Measurements from ENCODE around the gene TMPRSS13. TPM values are rescaled to one million over a fixed set of nuclear protein-coding genes. Genes with fewer than 3 reads are reported as not detected.

TMPRSS13 gene
- total RNA-seq, 4 donors from 2014 or later = not detected

DNA sequence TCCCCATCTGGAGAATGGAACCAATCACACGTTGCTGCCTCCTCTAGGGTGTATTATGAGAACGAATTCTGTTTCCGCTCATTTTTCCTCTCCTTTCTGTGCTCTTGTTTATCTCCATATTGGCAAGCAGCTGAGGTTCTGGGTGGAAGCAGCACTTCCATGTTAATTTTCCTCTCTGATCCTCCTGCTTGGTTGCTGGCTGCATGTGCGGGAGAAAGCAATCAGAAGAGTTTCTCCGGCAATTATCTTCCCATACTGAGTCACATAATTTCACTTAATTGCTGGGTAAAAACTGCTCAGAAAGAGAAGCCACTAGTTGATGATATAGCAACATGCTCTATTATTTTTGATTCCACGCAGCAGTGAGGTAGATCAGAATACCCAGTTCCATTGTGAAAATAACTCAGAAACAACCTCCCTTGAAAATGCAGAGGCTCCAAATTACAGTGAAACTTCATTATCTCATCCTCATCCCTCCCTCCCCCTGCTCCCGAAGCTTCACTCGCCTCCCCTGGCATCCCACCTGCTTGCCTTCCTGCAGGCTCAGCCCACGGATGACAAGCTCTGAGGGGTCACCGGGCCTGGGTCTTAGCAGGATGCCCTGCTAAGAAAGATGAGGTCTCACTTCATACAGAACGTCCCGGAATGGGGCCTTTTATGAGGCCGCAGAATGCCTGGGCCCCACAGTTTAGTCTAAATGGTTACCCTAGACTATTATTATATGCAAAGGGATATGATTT lies 73.1 kb downstream of the TMPRSS13 start:
- Histone ChIP-seq H3K9me3 (peaks cover 0 to 16% (median 11%) of the 10 kb centered on the region in 4 donors), H3K4me1 (peaks cover 4 to 34% (median 17%) of the 10 kb centered on the region in 4 donors), H3K4me3 (no peak overlapping the region), H3K27ac (replicated peaks in 1 of 4) (no peak overlapping the region), H3K27me3 (peaks cover 0 to 5% (median 0%) of the 10 kb centered on the region in 4 donors), H3K36me3 (no peaks in the 10 kb centered on the region)
- TF ChIP-seq POLR2A (IDR thresholded peaks at IDR 0.05; ENCODE audit: low read depth) (no peak), EP300 (IDR thresholded peaks at IDR 0.05) (no peak), CTCF (IDR thresholded peaks at IDR 0.05) (no peak), POLR2AphosphoS5 (IDR thresholded peaks at IDR 0.05) (no peak)
- no peak for DNase-seq (ENCODE audit: extremely low spot score)
- intact Hi-C loops (cut with DNase I) = no loop called here
- WGBS = 77% methylated on average over 13 of the region's 13 CpGs

DNA sequence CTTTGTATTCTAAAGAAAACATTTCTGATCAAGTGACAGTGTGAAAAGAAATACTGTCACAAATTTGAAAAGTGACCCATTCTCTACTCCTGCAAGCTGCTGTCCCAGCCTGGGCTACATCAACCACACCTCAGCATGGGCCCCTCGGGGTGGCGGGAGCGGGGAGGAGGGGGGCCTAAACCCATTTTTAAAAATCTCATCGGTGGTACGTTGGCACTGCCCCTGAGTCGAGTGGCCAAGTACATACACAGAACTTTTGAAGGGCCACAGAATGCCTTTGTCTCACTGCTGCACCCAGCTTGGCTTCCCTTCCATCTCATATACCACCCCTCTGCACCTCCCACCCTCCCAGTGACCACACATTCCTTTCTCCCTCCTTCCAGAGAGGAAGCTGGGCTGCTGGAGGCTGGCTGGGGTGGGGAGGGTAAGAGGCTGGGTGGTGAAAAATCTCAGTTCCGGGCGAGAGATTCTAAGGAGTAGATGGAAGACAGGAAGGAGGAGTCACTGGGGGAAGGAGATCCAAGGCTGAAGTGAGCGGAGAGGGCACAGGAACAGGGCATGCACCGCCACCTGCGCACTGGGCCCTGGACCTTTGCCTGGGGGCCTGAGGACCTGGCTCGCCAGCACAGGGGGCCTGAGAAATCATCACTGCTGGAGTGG lies 73.9 kb downstream of the TMPRSS13 start:
- Histone ChIP-seq H3K36me3 (no peaks in the 10 kb centered on the region), H3K27ac (replicated peaks in 1 of 4) (no peak overlapping the region), H3K9me3 (peaks cover 0 to 16% (median 11%) of the 10 kb centered on the region in 4 donors), H3K4me1 (peaks cover 0 to 26% (median 13%) of the 10 kb centered on the region in 4 donors), H3K4me3 (no peak overlapping the region), H3K27me3 (peaks cover 0 to 5% (median 0%) of the 10 kb centered on the region in 4 donors)
- no peak for TF ChIP-seq EP300 (IDR thresholded peaks at IDR 0.05)
- TF ChIP-seq CTCF (IDR thresholded peaks at IDR 0.05) = no peak
- no peak for TF ChIP-seq POLR2A (IDR thresholded peaks at IDR 0.05; ENCODE audit: low read depth)
- no peak for TF ChIP-seq POLR2AphosphoS5 (IDR thresholded peaks at IDR 0.05)
- no peak for DNase-seq (ENCODE audit: extremely low spot score)
- intact Hi-C loops (cut with DNase I) = no loop called here
- WGBS = 73% methylated on average over 12 of the region's 12 CpGs

DNA sequence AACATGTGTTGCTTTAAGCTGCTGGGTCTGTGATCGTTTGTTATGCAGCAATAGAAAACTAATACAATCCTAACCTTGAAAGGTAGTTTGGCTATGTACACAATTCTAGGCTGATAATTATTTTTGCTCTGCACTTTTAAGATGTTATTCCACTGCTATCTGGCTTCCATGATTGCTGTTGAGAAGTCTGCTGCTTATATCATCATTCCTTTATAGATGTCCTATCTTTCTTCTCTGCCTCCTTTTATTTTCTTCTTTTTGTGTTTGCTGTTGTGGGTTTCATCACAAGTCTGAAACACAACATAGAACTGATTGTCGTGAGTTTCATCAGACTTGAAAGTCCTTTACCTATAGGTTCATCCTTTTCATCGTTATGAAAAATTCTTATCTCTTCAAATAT lies 76.9 kb downstream of the TMPRSS13 start:
- peaks cover 0 to 5% (median 0%) of the 10 kb centered on the region in 4 donors for H3K27me3 ChIP-seq
- peaks cover 0 to 16% (median 11%) of the 10 kb centered on the region in 4 donors for H3K9me3 ChIP-seq
- intact Hi-C loops (cut with DNase I) = no loop called here
- H3K36me3 ChIP-seq = no peaks in the 10 kb centered on the region
- H3K27ac ChIP-seq (replicated peaks in 1 of 4) = no peak overlapping the region
- TF ChIP-seq POLR2A (IDR thresholded peaks at IDR 0.05; ENCODE audit: low read depth) (no peak), EP300 (IDR thresholded peaks at IDR 0.05) (no peak), CTCF (IDR thresholded peaks at IDR 0.05) (no peak), POLR2AphosphoS5 (IDR thresholded peaks at IDR 0.05) (no peak)
- peaks cover 0 to 8% (median 2%) of the 10 kb centered on the region in 4 donors for H3K4me1 ChIP-seq
- H3K4me3 ChIP-seq = no peak overlapping the region
- no peak for DNase-seq (ENCODE audit: extremely low spot score)
- 62% methylated on average over 3 of the region's 3 CpGs for WGBS

DNA sequence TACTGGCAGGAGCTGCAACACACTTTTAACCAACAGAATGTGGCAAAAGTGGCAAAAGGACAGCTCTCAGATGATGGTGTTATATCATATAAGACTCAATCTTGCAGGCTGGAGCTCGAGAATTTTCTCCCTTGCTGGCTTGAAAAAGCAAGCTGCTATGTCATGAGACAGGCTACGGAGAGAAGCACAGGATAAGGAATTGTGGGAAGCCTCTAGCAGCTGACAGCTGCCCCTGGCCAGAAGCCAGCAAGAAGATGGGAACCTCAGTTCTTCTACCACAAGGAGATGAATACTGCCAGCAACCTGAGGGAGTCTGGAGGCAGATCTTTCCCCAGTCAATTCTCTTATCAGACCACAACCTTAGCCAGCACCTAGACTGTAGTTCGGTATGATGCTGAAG lies 77.3 kb downstream of the TMPRSS13 start:
- Histone ChIP-seq H3K27me3 (peaks cover 0 to 5% (median 0%) of the 10 kb centered on the region in 4 donors), H3K27ac (replicated peaks in 1 of 4) (peak overlapping the region in 1 of 4 donors; percentile 15), H3K36me3 (no peaks in the 10 kb centered on the region), H3K4me1 (peaks cover 0 to 5% (median 2%) of the 10 kb centered on the region in 4 donors), H3K9me3 (peaks cover 0 to 16% (median 11%) of the 10 kb centered on the region in 4 donors), H3K4me3 (no peak overlapping the region)
- peak in 1 of 2 donors; percentile 31 for TF ChIP-seq POLR2AphosphoS5 (IDR thresholded peaks at IDR 0.05)
- TF ChIP-seq POLR2A (IDR thresholded peaks at IDR 0.05; ENCODE audit: low read depth) = no peak
- intact Hi-C loops (cut with DNase I) = no loop called here
- WGBS = 47% methylated on average over 3 of the region's 3 CpGs
- no peak for DNase-seq (ENCODE audit: extremely low spot score)

DNA sequence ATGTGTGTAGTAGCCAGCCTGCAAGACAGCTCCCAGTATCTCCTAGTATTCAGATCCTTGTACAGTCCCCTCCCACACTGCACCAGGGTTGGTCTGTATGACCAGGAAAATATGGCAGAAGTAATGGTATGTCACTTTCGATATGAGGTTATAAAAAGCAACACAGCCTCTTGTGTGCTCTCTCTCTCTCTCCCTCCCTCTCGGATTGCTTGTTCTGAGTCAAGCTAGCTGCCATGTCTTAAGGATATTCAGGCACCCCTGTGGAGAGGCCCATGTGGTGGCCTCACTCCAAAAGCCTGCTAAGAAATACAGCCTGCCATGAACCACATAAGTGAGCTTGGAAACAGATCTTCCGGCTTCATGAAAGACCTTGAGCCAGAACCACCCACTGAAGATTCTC lies 78.1 kb downstream of the TMPRSS13 start:
- H3K27ac ChIP-seq (replicated peaks in 1 of 4) = no peak overlapping the region
- intact Hi-C loops (cut with DNase I) = no loop called here

More for the DNA sequence above, 78.1 kb downstream of the TMPRSS13 start:
- H3K9me3 ChIP-seq = peaks cover 0 to 16% (median 11%) of the 10 kb centered on the region in 4 donors
- no peak overlapping the region for H3K4me3 ChIP-seq
- WGBS = 44% methylated on average over 3 of the region's 3 CpGs
- no peak for TF ChIP-seq CTCF (IDR thresholded peaks at IDR 0.05)
- peaks cover 0 to 5% (median 2%) of the 10 kb centered on the region in 4 donors for H3K4me1 ChIP-seq
- no peaks in the 10 kb centered on the region for H3K27me3 ChIP-seq
- no peak for DNase-seq (ENCODE audit: extremely low spot score)
- no peaks in the 10 kb centered on the region for H3K36me3 ChIP-seq
